CD4-positive, alpha-beta T cell treated with Interleukin-2 at 100 ng/mL for 4 hours (primary cell): Measurements from ENCODE around the gene EPN3.

Experiments used
- DNase-seq: peaks from one replicate; pipeline ENCODE4 v3.0.0-alpha.2; 2020; ENCODE audit warnings: low spot score

Gene EPN3

DNA sequence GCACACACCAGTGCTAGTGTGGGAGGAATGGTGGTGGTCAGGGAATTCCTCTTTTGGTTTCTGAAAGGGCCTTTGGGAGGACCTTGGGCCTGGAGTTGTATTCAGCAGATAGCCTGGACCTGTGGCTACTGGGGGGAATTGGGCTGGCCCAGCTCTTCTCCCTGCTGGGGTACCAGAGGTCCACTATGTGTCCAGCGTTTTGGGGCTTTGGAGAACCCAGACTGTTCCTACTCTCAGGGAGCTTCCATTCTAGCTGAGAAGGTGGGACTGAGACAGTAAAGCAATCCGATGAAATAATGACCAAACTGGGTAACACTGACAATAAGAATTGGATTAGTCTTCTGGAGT is 2.4 kb downstream of the EPN3 start:
- no peak for DNase-seq

GRCh38 chr17:50535407-50535806 is 2.9 kb downstream of the EPN3 start:
- no peak for DNase-seq

DNA sequence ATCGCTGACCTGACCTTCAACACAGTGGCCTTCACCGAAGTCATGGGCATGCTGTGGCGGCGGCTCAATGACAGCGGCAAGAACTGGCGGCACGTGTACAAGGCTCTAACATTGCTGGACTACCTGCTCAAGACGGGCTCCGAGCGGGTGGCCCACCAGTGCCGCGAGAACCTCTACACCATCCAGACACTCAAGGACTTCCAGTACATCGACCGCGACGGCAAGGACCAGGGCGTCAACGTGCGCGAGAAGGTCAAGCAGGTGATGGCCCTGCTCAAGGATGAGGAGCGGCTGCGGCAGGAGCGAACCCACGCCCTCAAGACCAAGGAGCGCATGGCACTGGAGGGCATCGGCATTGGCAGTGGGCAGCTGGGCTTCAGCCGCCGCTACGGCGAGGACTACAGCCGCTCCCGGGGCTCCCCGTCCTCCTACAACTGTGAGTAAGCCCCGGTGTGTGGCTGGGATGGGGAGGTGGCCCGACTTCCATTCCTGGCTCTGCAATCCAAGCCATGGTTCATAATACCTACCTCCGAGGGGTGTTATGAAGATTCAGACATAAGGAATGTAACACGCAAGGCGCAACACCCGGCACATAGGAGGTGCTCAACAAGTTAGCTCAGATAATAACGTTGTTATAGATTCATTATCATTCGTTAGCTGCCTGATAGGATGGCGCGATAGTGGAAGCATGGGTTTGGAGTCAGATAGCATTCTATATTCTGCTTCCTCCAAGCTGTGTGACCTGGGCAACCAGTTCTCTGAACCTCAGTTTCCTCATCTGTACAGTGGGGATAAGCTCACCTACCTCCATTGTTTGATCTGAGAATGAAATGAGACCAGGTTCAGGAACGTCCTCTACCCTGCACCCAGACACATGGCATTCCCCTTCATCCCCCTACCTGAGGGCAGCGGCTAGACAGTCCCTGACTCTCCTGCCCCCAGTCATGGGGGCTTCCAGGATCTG is 4.4 kb downstream of the EPN3 start:
- no peak for DNase-seq

- no peak for DNase-seq
Observed at GRCh38 chr17:50537721-50538548, 5.4 kb downstream of the EPN3 start.

DNA sequence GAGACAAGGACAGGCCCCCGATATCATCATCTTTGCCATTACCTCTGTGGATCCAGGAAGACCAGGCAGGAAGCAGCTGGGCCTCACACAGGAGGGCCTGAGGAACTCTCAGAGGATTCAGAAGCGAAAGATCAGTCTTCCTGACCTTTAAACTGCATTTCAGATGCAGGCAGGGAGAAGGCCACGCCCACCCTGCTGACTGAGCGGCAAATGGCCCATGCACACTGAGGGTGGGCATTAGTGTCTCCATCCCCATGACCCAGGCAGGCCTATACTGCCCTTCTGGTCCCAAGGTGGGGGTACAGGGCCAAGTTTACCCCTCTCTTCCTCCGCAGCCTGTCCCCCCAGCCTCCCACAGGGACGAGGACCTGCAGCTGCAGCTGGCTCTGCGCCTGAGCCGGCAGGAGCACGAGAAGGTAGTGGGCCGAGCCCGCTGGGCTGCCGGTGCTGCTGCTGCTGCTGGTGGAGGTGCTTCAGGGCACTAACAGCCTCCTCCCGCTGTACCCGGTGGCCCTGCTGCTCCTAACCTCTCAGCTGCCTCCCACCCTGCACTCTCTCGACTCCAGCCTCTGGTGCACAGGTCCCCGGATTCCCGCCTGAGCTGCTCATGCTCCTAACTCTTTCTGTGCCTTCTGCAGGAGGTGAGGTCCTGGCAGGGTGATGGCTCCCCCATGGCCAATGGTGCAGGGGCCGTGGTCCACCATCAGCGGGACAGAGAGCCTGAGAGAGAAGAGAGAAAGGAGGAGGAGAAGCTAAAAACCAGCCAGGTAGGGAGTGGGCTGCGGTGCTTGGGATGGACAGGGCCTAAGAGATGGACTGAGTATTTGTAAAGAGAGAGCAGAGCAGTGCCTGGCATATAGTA is 6.2 kb downstream of the EPN3 start:
- no peak for DNase-seq

GRCh38 chr17:50539762-50540559 is 7.4 kb downstream of the EPN3 start:
- DNase-seq, result no peak

GRCh38 chr17:50540560-50541401 is 8.2 kb downstream of the EPN3 start:
- no peak for DNase-seq

DNA sequence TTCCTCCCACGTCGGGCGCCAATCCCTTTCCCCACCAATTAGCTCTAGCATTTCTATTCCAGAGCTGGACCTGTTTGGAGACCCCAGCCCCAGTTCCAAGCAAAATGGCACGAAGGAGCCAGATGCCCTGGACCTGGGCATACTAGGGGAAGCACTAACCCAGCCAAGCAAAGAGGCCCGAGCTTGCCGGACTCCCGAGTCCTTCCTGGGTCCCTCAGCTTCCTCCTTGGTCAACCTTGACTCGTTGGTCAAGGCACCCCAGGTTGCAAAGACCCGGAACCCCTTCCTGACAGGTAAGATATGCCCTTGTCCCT is 8.8 kb downstream of the EPN3 start:
- DNase-seq, result no peak

DNA sequence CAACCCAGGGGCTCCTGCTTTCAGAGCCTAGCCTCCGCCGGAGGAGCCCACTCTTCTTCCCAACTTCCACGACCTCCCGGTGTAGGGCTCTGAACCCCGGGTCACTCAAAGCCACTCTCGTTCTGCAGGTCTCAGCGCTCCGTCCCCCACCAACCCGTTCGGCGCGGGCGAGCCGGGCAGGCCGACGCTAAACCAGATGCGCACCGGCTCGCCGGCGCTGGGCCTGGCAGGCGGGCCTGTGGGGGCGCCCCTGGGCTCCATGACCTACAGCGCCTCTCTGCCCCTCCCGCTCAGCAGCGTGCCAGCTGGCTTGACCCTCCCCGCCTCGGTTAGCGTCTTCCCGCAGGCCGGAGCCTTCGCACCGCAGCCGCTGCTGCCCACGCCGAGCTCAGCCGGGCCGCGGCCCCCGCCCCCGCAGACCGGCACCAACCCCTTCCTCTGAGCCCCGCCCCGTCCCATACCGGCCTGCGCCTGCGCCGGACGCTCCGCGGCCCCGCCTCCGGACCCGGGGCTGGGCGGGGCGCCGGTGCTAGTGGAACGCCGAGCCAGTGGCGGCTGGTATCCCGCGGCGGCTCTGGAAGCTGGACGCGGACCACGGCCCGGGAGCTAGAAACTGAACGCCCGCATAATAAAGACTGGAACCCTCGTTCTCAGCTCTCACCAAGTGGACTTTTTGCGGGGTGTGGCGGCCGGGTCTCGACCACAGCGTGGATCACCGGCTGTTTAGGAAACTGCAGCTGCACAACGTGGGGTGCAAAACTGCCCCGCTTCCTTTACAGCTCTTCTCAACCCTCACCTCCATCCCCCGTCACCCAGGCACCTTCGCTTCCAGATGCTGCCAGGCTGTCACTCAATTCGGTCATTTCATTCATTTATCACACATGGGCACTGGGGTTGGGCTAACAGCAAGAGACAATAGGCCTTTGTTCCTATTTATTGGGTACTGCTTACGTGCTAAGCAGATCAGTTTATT is 9.5 kb downstream of the EPN3 start:
- peak; percentile 78 for DNase-seq

DNA sequence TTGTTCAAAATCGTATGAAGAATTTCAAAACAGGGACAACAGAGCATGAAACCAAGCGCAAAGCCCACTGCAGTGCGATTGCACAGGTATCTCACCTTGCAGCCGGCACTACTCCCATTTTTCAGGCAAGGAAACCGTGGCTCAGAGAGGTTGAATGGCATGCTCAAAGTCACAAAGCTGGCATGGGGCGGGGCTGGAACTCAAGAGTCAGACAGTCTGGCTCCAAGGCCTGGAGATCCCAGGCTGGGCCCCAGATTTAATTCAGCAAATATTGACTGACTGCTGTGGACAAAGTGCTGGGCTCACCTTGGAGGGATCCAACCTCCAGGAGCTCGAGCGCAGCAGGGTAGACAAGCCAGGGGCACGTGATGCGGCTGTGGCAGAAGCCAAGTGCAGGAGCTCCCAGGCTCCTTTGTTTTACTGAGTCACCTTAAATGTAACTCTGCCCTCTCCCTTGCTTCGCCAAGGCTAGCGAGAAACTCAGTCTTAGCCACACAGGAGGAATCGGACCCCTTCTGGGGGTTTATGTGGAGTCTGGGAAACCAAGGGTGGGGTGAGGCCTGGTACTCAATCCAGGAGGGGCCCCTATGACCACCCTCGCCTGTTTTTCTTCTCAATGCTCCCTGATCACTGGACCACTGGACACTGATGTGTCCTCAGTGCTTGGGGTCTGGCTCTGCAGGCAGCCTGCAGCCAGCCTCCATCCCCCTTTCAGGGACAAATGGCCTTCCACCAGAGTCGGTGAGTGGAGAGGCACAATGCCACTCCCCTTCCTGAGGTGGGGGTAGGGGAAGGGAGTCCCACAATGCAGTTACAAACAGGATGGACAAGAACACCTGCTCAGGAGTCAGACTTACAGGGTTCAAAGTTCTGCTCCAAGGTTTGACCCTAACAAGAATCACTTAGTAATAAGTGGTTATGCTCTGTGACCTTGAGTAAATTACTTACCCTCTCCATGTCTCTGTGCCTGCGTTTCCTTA is 10.6 kb downstream of the EPN3 start:
- DNase-seq, result no peak

DNA sequence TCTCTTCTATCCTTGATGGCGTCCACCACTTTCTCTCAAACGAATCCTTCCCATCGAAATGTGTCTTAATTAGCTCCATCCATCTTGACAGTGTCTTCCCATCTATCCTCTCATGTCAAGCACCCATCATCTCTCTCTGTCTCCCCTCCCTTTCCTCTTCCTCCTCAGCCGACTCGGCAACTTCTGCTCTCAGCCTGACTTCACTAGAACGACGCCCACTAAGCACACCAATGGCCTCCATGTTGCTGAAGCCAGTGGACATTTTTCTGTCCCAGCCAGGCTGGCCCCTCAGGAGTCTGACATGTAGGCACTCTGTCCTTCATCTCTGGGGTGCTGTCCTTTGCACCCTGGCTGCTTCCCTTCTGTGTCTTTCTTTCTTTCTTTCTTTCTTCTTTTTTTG is 12.0 kb downstream of the EPN3 start:
- DNase-seq, result no peak

GRCh38 chr17:50545311-50545710 is 12.8 kb downstream of the EPN3 start:
- DNase-seq, result no peak

GRCh38 chr17:50546701-50547034 is 14.1 kb downstream of the EPN3 start:
- DNase-seq, result no peak

DNA sequence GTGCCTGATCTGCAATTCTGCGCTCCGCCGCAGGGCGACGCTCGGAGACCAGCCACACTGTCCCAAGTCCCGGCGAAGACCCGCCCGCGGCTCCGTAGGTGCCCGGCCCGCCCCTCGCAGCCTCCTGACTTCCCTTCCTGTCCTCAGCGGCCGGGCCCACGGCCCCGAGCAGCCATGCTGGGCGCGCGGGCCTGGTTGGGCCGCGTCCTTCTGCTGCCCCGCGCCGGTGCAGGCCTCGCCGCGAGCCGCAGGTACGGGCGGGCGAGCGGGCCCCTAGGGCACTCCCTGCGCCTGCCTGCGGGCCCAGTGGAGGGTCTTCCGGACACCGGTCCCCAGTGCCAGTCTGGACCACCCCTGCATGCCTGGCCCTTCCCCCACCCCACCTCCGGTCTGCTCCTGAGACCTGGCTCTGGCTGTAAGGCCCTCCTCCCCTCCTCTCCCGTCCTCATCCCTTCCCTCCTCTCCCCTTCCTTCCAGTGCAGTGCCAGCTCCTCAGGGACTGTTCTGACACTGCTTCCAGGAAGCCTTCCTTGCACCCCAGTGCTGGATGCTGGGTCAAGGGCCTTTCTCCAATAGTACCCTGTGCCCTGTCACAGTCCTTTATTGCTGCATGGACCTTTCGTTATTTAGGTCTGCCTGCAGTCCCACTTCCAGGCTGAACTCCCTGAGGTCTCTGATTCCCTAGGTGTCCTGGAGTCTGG is 14.7 kb downstream of the EPN3 start, which contains the start of gene SPATA20:
TSS of gene SPATA20 (plus strand) at position 140 of the 701 bp plus-strand sequence. CDS start at position 175, 35 bp downstream.
- DNase-seq, result peak; percentile 83

GRCh38 chr17:50547736-50548083 is 15.2 kb downstream of the EPN3 start:
- no peak for DNase-seq

DNA sequence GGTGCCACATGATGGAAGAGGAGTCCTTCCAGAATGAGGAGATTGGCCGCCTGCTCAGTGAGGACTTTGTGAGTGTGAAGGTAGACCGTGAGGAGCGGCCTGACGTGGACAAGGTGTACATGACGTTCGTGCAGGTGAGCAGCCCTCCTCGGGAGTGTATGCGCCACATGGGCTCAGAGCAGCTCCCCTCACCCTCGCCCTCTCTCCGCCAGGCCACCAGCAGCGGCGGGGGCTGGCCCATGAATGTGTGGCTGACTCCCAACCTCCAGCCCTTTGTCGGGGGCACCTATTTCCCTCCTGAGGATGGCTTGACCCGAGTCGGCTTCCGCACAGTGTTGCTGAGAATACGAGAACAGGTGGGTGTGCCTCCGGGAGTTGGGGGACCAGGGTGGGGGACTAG is 16.3 kb downstream of the EPN3 start:
- DNase-seq, result no peak

GRCh38 chr17:50549256-50549941 is 16.9 kb downstream of the EPN3 start:
- DNase-seq, result no peak
